WERI-Rb-1 (cell line): Measurements from ENCODE around the gene NAGPA.
"Not testable (repeated sequence)": the region's sequence is repeated elsewhere in the genome, so short reads cannot be mapped to it uniquely, and the experiment has no call there.

Source experiments
- DNase-seq: peaks from one replicate; pipeline ENCODE4 v3.0.0-alpha.2; 2020
- H3K27ac ChIP-seq: fragments of 250-450 bp; sonication (Bioruptor Pico); 2 replicates; pipeline ENCODE4 v1.5.1; 2020; ENCODE audit warnings: mild to moderate bottlenecking, moderate library complexity
- H3K27me3 ChIP-seq: fragments of 250-450 bp; sonication (Bioruptor Pico); 2 replicates; pipeline ENCODE4 v1.5.1; 2021; ENCODE audit warnings: mild to moderate bottlenecking, low read depth, moderate library complexity; ENCODE audit not compliant: insufficient read depth, severe bottlenecking
- H3K36me3 ChIP-seq: fragments of 250-450 bp; sonication (Bioruptor Pico); 2 replicates; pipeline ENCODE4 v1.5.1; 2020; ENCODE audit warnings: mild to moderate bottlenecking, moderate library complexity
- H3K4me3 ChIP-seq: 2 replicates; pipeline ENCODE4 v1.5.1; 2011; ENCODE audit warnings: low read depth, mild to moderate bottlenecking, control low read depth, low read length
- H3K9me3 ChIP-seq: fragments of 250-450 bp; sonication (Bioruptor Pico); 2 replicates; pipeline ENCODE4 v1.5.1; 2021; ENCODE audit warnings: mild to moderate bottlenecking, moderate library complexity; ENCODE audit not compliant: severe bottlenecking
- TF ChIP-seq, protein P1 (sequence below): IDR thresholded peaks from 2 replicates; pipeline ENCODE4 v1.5.1; 2011; ENCODE audit warnings: low read depth, mild to moderate bottlenecking, control low read depth, inconsistent platforms, low read length

Gene NAGPA

DNA sequence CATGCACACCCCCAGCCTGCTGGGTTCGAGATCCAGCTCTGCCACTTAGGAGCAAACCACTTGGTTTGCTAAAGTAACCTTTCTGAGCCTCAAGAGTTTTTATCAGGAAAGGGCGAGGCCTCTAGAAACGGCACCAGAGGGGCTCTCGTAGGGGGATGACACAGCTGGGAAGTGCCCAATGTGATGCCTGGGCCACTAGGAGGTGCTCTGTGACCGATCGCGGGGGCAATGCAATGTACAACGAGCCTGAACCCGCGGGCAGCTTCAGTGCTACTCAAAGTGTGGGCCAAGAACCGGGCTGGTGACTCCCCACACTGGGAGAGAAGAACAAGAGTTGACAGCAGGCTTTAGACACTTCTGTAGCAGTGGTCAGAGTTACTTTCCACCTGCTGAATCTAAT, 22.6 kb upstream of the NAGPA start:
- TF ChIP-seq, protein P1, sequence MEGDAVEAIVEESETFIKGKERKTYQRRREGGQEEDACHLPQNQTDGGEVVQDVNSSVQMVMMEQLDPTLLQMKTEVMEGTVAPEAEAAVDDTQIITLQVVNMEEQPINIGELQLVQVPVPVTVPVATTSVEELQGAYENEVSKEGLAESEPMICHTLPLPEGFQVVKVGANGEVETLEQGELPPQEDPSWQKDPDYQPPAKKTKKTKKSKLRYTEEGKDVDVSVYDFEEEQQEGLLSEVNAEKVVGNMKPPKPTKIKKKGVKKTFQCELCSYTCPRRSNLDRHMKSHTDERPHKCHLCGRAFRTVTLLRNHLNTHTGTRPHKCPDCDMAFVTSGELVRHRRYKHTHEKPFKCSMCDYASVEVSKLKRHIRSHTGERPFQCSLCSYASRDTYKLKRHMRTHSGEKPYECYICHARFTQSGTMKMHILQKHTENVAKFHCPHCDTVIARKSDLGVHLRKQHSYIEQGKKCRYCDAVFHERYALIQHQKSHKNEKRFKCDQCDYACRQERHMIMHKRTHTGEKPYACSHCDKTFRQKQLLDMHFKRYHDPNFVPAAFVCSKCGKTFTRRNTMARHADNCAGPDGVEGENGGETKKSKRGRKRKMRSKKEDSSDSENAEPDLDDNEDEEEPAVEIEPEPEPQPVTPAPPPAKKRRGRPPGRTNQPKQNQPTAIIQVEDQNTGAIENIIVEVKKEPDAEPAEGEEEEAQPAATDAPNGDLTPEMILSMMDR, result peak; percentile 83
- Histone ChIP-seq H3K36me3 (no peaks in the 10 kb centered on the region), H3K27ac (no peak overlapping the region), H3K9me3 (no peaks in the 10 kb centered on the region), H3K27me3 (no peaks in the 10 kb centered on the region), H3K4me3 (no peak overlapping the region)
- DNase-seq, result peak; percentile 62

DNA sequence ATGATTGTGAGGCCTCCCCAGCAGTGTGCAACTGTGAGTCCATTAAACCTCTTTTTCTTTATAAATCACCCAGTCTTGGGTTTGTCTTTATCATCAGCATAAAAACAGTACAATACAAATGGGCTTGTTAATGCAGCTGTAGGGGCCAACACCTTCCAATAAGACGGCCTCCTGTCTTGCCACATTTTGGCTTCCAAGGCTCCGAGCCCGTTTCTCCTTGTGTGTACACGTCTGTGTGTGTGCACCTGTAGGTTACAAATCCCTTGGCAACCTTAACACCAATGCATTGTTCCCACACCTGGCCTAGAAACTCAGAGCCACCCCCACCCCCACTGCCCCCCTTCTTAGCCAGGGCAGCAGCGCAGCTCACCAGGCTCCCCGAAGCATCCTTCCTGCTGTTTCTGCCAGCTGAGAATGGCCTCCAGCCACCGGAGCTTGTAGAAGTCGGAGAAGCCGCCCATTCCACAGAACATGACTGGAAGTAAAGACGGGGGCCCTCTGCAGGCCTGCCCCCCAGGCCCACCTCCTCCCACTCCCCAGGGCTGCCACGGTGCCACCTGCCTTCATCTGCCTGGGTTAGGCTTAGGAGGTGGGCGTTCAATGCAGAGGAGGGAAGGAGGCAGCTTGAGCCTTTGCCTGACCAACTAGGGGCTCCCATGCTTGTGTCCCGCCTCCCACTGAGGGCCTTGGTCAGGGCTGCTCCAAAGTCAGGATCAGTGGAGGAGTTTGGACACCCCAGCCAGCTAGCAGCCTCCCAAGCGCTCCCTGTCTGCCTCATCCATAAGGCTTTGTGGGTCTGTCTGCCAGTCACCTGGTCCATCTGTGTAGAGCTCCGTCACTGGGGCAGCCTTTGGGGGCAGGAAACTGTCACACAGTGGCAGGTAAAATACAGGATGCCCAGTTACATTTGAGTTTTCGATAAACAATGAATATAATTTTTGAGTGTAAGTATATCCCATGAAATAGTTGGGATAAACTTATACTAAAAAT, 21.4 kb upstream of the NAGPA start:
- Histone ChIP-seq H3K9me3 (no peaks in the 10 kb centered on the region), H3K4me3 (no peak overlapping the region), H3K36me3 (no peaks in the 10 kb centered on the region), H3K27ac (no peak overlapping the region), H3K27me3 (no peaks in the 10 kb centered on the region)
- TF ChIP-seq, protein P1, result no peak
- no peak for DNase-seq

DNA sequence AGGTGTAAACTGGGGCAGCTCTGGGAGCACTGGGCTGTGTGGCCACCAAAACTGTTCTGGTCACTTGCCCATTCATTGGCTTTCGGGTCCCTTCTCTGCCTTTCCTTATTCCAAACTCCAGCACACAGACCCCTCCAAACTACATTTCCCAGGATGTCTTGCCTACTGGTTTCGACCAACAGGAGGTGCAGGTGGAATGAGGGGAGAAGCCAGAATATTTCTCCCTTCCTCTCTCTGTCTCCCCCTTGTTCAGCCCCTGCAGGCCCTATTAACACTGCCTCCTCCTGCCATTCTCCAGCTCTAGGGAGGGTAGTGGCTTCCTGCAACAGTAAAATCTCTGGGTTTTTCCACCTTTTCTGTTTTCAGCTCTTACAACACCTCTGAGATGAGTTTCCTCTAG, 13.2 kb upstream of the NAGPA start:
- H3K9me3 ChIP-seq, result no peaks in the 10 kb centered on the region
- DNase-seq, result no peak
- no peaks in the 10 kb centered on the region for H3K27me3 ChIP-seq
- no peak overlapping the region for H3K27ac ChIP-seq
- TF ChIP-seq, protein P1, result no peak
- no peak overlapping the region for H3K4me3 ChIP-seq
- no peaks in the 10 kb centered on the region for H3K36me3 ChIP-seq

DNA sequence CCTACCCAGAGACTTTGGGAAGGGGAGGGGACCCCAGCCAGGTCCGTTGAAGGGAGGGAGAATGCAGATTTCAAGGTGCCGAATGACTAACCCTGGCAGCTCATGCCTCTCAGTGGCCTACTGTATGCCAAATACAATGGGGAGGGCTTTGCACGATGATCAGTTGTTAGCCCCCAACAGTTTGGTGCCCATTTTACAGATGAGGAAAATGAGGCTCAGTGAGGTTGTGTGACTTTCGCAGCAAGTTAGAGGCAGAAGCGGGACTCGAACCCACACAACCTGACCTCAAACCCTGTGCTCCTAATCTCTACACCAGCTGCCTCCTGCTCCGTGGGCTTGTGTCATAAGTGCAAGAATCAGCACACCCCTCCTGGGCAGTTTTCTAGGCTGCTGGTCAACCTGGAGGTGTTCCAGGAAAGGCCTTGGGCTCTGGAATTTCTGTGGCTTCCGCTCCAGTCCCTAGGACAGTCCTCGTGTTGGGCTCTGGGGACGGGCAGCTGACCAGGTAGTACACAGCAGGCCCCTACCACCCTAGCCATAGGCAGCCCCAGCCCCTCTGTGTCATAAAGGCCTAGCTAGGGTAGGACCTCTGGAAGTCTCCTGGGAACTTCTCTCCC, 11.9 kb upstream of the NAGPA start:
- Histone ChIP-seq H3K36me3 (no peaks in the 10 kb centered on the region), H3K9me3 (no peaks in the 10 kb centered on the region)

DNA sequence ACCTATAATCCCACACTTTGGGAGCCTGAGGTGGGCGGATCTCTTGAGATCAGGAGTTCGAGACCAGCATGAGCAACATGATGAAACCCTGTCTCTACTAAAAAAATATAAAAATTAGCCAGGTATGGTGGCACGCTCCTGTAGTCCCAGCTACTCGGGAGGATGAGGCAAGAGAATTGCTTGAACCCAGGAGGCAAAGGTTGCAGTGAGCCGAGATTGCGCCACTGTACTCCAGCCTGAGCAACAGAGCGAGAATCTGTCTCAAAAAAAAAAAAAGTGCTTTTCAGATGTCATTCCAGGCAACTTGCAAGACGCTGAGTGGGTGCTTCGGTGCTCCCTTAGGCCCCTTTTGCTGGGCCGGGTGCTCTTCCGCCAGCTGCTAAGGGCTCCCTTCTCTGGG, 10.8 kb upstream of the NAGPA start:
- not testable (repeated sequence) for H3K27me3 ChIP-seq, DNase-seq, H3K36me3 ChIP-seq, H3K9me3 ChIP-seq, H3K4me3 ChIP-seq, H3K27ac ChIP-seq

More for the DNA sequence above, 11.9 kb upstream of the NAGPA start:
- TF ChIP-seq, protein P1, result no peak
- DNase-seq, result no peak
- Histone ChIP-seq H3K27ac (no peak overlapping the region), H3K4me3 (no peak overlapping the region), H3K27me3 (no peaks in the 10 kb centered on the region)

DNA sequence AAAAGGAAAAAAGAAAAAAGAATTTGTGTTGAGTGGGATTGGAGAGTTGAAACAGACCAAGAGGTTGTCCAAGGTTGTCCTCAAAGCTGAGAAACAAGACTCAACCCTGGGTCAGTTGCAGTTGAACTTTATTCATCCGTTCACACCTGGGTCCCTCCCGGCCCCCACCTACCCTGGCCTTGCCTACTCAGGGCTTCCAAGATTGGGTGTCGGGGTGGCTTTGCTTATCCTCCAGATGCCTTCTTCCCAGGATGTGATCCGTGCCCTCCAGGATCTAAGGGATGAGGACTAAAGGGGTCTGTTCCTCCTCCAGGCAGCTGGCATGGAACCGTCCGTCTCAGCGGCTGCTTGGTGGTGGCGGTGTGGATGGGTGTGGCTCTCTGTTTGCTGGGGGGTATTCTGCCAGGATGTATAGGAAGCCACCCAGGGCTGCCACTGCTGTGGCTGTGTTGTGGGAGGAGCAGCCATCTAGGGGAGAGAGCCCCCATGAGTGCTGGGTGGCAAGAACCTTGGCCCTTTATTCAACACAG, 10.3 kb upstream of the NAGPA start:
- Histone ChIP-seq H3K9me3 (no peaks in the 10 kb centered on the region), H3K27me3 (no peaks in the 10 kb centered on the region), H3K4me3 (no peak overlapping the region), H3K27ac (no peak overlapping the region), H3K36me3 (no peaks in the 10 kb centered on the region)
- no peak for DNase-seq
- TF ChIP-seq, protein P1, result no peak
